VCaP (cell line): ENCODE data around the gene ABCC11.
A peak's percentile ranks its signal among the peaks of the same experiment; 100 is the strongest.

Experiments
- H3K27ac ChIP-seq: fragments of 450-650 bp; 2 replicates; pipeline ENCODE4 v1.5.1; 2017
- TF ChIP-seq, protein P1 (sequence below): fragments of 450-650 bp; conservative IDR thresholded peaks from 2 replicates; pipeline ENCODE4 v1.5.1; 2017; ENCODE audit warnings: mild to moderate bottlenecking, moderate library complexity

The ABCC11 gene

DNA sequence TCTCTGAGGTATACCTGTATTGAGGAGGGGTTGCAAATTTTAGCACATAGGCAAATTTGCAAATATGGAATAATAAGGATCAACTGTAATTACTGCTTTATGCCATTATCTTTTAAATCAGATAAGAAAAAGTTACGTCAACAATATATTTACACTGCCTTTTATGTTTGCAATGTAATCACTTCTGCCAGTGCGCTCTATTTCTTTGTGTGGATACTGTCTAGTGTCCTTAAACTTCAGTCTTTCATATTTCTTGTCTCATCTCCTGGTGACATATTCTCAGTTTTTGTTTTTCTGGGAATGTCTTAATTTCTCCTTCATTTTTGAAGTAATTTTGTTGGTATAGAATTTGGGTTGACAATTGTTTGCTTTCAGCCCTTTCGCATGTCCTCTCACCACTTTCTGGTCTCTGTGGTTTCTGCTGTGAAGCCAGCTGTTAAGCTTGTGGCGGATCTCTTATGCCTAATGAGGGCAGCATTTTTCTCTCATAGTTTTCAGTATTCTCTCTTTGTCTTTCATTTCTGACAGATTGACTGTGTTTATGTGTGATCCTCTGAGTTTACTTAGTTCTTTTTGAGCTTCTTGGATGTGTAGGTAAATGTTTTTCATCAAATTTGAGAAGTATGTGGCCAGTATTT, 37.6 kb upstream of the ABCC11 start:
- peak overlapping the region; percentile 70 for H3K27ac ChIP-seq
- TF ChIP-seq, protein P1, sequence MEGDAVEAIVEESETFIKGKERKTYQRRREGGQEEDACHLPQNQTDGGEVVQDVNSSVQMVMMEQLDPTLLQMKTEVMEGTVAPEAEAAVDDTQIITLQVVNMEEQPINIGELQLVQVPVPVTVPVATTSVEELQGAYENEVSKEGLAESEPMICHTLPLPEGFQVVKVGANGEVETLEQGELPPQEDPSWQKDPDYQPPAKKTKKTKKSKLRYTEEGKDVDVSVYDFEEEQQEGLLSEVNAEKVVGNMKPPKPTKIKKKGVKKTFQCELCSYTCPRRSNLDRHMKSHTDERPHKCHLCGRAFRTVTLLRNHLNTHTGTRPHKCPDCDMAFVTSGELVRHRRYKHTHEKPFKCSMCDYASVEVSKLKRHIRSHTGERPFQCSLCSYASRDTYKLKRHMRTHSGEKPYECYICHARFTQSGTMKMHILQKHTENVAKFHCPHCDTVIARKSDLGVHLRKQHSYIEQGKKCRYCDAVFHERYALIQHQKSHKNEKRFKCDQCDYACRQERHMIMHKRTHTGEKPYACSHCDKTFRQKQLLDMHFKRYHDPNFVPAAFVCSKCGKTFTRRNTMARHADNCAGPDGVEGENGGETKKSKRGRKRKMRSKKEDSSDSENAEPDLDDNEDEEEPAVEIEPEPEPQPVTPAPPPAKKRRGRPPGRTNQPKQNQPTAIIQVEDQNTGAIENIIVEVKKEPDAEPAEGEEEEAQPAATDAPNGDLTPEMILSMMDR = no peak

DNA sequence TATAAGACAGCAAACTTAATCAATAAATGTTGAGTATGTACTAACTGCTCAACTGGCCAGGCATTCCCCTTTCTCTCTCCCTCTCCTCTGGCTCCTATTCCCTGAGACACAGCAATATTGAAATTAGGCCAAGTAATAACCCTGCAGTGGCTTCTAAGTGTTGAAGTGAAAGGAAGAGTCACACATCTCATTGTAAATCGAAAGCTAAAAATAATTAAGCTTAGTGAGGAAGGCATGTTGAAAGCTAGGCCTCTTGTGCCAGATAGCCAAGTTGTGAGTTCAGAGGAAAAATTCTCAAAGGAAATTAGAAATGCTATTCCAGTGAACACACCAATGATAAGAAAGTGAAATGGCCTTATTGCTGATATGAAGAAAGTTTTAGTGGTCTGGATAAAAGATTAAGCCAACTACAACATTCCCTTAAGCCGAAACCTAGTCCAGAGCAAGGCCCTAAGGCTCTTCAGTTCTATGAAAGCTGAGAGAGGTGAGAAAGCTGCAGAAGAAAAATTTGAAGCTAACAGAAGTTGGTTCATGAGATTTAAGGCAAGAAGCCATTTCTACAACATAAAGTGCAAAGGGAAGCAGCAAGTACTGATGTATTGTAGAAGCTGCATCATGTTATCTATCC, 35.4 kb upstream of the ABCC11 start:
- TF ChIP-seq, protein P1 = no peak
- no peak overlapping the region for H3K27ac ChIP-seq

DNA sequence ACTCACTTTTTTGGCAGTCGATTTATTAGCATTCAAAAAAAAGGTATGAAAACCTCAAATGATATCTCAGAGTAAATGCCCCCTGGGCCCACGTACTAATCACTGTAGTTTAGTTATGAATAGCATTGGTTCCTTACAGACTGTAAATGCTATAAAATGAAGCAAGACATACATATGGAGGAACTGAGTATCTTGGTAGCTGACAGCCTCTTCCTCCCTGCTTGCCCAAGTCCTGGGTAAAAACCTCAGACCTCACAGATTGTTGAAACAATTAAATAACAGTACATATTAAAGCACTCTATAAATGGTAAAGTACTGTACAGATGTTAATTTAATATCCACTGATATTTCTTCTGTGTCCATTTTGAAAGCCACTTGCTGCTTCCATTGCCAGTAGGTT, 33.2 kb upstream of the ABCC11 start:
- TF ChIP-seq, protein P1 = no peak
- no peak overlapping the region for H3K27ac ChIP-seq

DNA sequence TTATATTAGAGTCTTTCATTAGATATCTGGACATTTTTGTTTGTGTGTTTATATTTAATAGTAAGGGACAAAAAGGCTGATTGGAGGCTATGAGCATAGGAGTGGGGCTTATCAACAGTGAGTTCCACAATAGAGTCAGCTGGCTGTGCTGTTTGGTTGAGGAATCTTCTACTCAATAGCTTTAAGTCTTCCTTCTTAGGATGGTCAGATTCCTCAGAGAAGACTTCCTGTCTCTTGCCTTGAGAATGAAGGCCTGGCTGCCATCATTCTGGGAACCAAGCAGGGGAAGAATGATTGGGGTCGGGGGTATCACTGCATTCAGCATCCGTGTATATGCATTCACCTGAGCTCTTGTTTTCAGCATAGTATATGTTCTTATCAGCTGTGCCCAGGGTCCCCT, 31.9 kb upstream of the ABCC11 start:
- H3K27ac ChIP-seq = no peak overlapping the region
- TF ChIP-seq, protein P1 = no peak

DNA sequence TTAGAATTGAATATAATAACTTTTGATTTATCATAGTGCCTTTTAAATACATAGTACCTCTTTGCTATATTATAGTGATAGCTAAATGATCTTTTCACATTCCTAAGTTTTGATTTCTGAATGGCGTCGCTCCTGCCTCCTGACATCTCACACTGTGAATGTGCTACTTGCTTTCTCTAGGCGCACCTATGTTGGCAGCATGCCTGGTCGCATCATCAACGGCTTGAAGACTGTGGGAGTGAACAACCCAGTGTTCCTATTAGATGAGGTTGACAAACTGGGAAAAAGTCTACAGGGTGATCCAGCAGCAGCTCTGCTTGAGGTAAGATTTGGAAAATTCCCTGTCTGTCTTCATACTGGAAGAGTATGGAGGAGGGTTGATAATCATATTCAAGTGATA, 29.8 kb upstream of the ABCC11 start:
- TF ChIP-seq, protein P1 = no peak
- H3K27ac ChIP-seq = no peak overlapping the region

DNA sequence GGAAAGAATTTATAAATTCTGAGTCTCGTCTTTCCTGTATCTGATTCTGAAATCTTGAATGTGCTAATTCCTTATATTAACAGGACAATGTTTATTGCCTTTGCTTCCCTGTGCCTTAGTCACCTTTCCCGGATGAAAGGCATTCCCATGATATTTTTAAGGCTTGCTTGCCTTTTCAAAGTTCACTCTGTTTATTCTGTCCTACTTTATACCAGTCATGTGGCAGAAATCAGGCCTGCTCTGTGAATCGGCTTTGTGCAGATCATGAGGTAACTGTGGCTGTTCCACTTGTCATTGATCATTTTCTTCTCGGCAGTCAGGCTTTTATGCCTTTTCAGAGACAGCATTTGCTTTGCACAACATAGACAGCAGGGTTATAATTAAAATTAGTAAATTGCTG, 28.8 kb upstream of the ABCC11 start:
- peak overlapping the region; percentile 8; the same call in 1 of the 2 replicates for H3K27ac ChIP-seq
- TF ChIP-seq, protein P1 = no peak

DNA sequence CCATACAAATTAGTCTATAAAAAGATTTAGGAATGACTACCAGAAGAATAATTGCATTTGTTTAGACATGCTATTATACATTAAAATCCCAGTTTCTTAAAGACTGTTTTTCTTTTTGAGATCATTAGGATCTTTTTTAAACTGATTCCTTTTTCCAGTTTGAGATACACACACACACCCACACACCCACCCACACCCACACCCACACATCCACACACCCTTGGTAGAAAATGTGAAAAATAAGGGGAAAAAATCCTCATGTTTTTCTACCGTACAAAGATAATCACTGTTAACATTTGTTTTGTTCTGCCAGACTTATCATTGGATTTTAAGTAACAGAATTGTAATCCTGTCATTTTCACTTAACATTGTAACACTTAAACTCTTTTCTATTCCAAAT, 27.1 kb upstream of the ABCC11 start:
- no peak overlapping the region for H3K27ac ChIP-seq
- TF ChIP-seq, protein P1 = no peak
